Thyroid gland (tissue), 4 donors: ENCODE measurements around the gene COL8A2.

Experiments used
- CTCF ChIP-seq, 6 experiments: fragments of 200-600 bp in 3 of 6; fragments of 450-650 bp in 3 of 6; sonication (generic) in 3 of 6; IDR thresholded peaks; one replicate each; pipeline ENCODE4 v1.5.1; 2016 to 2019; ENCODE audit warnings: antibody characterized with exemption in 6 of 6, mild to moderate bottlenecking in 2 of 6, inconsistent platforms in 1 of 6, moderate library complexity in 1 of 6
- POLR2A ChIP-seq, 2 donors: fragments of 450-650 bp; IDR thresholded peaks; one replicate each; pipeline ENCODE4 v1.6.1; 2017; ENCODE audit warnings: antibody characterized with exemption in 2 of 2, mild to moderate bottlenecking in 2 of 2, moderate library complexity in 1 of 2

GRCh38 chr1:36118447-36119204 lies 6.4 kb downstream of the COL8A2 start:
- TF ChIP-seq POLR2A (IDR thresholded peaks at IDR 0.05) (no peak), CTCF (IDR thresholded peaks at IDR 0.05) (no peak)
